OCI-LY1 (cell line): ENCODE results near the gene IL1RAP.

Experiments
- CTCF ChIP-seq: fragments of 200-600 bp; sonication (generic), shearing (Covaris generic); IDR thresholded peaks from 2 replicates; pipeline ENCODE4 v1.5.1; 2017; ENCODE audit warnings: mild to moderate bottlenecking, antibody characterized with exemption, low read length, moderate library complexity, mixed read lengths
- EZH2 ChIP-seq: fragments of 200-600 bp; sonication (generic), shearing (Covaris generic); IDR thresholded peaks from 2 replicates; pipeline ENCODE4 v1.8.0; 2017; ENCODE audit warnings: borderline replicate concordance, mixed run types, mild to moderate bottlenecking, antibody characterized with exemption, low read length, moderate library complexity, mixed read lengths

- TF ChIP-seq CTCF (no peak), EZH2 (no peak)
These were observed 10.9 kb upstream of the IL1RAP start for GRCh38 chr3:190502946-190503345.
